ENCODE results near the gene LRRC8D. TPM values are rescaled to one million over a fixed set of nuclear protein-coding genes. Genes with fewer than 3 reads are reported as not detected.

The LRRC8D gene
- total and polyA plus RNA-seq, 2 of the 4 experiments (the other 2 are of a cell fraction) = 34.1 to 35.3 TPM

- in situ Hi-C loops (cut with MboI; ENCODE audit: low sequenced_read_pairs) = no loop called here
- Histone ChIP-seq H3K9me3 (ENCODE audit: control insufficient read depth, insufficient read depth, low read length) (no peaks in the 10 kb centered on the region), H3K4me2 (ENCODE audit: low read depth, low read length) (peak overlapping the region; percentile 61; the same call in 1 of the 2 replicates), H3K79me1 (ENCODE audit: low read depth in 1 of 2, low read length in 2 of 2) (peaks cover 26 to 46% of the 10 kb centered on the region in 2 experiments), H3K18ac (ENCODE audit: low read depth, low read length) (no peak overlapping the region; the same call in 1 of the 2 replicates), H4K5ac (ENCODE audit: low read depth, low read length) (no peak overlapping the region), H3K56ac (ENCODE audit: extremely low read depth, insufficient read depth, low read length) (no peak overlapping the region), H4K91ac (ENCODE audit: insufficient read depth, low read depth, low read length) (no peak overlapping the region), H3K4me1 (ENCODE audit: control insufficient read depth, insufficient read depth, low read length) (peaks cover 5% of the 10 kb centered on the region), H3K23ac (ENCODE audit: low read depth, low read length) (no peak overlapping the region), H4K8ac (ENCODE audit: low read depth in 2 of 2, low read length in 2 of 2) (peak overlapping the region; percentile 3 to 53; a peak in 2 of 4 replicates), H3K27me3 (ENCODE audit: control insufficient read depth, insufficient read depth, low read length) (no peaks in the 10 kb centered on the region), H2AK9ac (replicated peaks; ENCODE audit: low read depth, low read length, poor library complexity) (no peak overlapping the region), H2AK5ac (ENCODE audit: low read depth, low read length) (no peak overlapping the region), H3K4ac (ENCODE audit: low read depth, low read length) (no peak overlapping the region), H2BK5ac (ENCODE audit: low read depth, low read length, poor library complexity, severe bottlenecking) (peak overlapping the region; percentile 85), H2BK120ac (ENCODE audit: low read depth, low read length) (no peak overlapping the region; the same call in 1 of the 2 replicates), H3K14ac (replicated peaks; ENCODE audit: low read depth, low read length) (0 out of 2 replicates have a peak overlapping the region, but pooled peaks have one; percentile 17), H3K9me1 (ENCODE audit: insufficient read depth, low read length) (no peaks in the 10 kb centered on the region; the same call in 1 of the 2 replicates), H2BK15ac (ENCODE audit: low read depth, low read length) (peak overlapping the region; percentile 50; the same call in 1 of the 3 replicates), H2BK20ac (ENCODE audit: low read depth, low read length) (no peak overlapping the region), H3K36me3 (ENCODE audit: control insufficient read depth, insufficient read depth, low read length) (peaks cover 3% of the 10 kb centered on the region), H3K9ac (ENCODE audit: low read depth, low read length) (no peak overlapping the region), H3K27ac (ENCODE audit: insufficient read depth, low read length) (no peak overlapping the region), H2AFZ (replicated peaks; ENCODE audit: low read length, poor library complexity) (no peak overlapping the region), H4K20me1 (ENCODE audit: insufficient read depth, low read length) (no peaks in the 10 kb centered on the region), H3K4me3 (ENCODE audit: insufficient read depth, low read depth, low read length) (no peak overlapping the region)
- no TSS peak for BruUV-seq (replicated peaks)
- ChIA-PET CTCF (no interaction called here), POLR2A (ENCODE audit: unreplicated experiment) (no interaction called here)
- ATAC-seq (ENCODE audit: low read depth) (peak; percentile 82), DNase-seq (peak; percentile 79)
- dilution Hi-C loops (cut with HindIII; ENCODE audit: low sequenced_read_pairs, unreplicated experiment) = no loop called here
- TF ChIP-seq BHLHE40 (IDR thresholded peaks at IDR 0.05; ENCODE audit: low read depth, low read length) = peak; percentile 55
- TF ChIP-seq FOS (IDR thresholded peaks at IDR 0.05; ENCODE audit: low read depth, low read length) = peak; percentile 49; the same call in 1 of the 2 replicates
- no peak for TF ChIP-seq CHD1 (IDR thresholded peaks at IDR 0.05; ENCODE audit: low read depth, low read length)
- peak; percentile 99 for TF ChIP-seq CEBPB (IDR thresholded peaks at IDR 0.05; ENCODE audit: low read depth, low read length)
- no peak for TF ChIP-seq MXI1 (IDR thresholded peaks at IDR 0.05; ENCODE audit: borderline replicate concordance, low read depth, low read length)
- WGBS, 2 experiments (ENCODE audit: extremely low coverage in 2 of 2, insufficient read length in 1 of 2) = no CpG with 5 or more reads among the region's 4 CpGs
- intact Hi-C loops (cut with micrococcal nuclease) = loop anchor here (5.0 kb wide), 1 partner anchor 42 kb away; no protein-coding TSS in a partner anchor
Measured at GRCh38 chr1:89865498-89866382, 44.9 kb downstream of the LRRC8D start.
